ENCODE measurements around the gene LHX1. TPM values are rescaled to one million over a fixed set of nuclear protein-coding genes. Genes with fewer than 3 reads are reported as not detected.

Gene LHX1
- polyA plus RNA-seq, 1 of the 3 experiments (the other 2 are of a cell fraction) = not detected

- H3K27me3 ChIP-seq (ENCODE audit: insufficient read depth) = no peaks in the 10 kb centered on the region
- no peak overlapping the region for H3K9ac ChIP-seq
- H4K20me1 ChIP-seq (ENCODE audit: insufficient read depth) = peaks cover 6% of the 10 kb centered on the region; the same call in 1 of the 2 replicates
- no peaks in the 10 kb centered on the region for H3K9me3 ChIP-seq
- H3K4me2 ChIP-seq = no peak overlapping the region
- peaks cover 49% of the 10 kb centered on the region; the same call in 1 of the 2 replicates for H3K79me2 ChIP-seq (ENCODE audit: insufficient read depth)
- peaks cover 0 to 20% of the 10 kb centered on the region in 2 experiments; a peak in 2 of 4 replicates for H3K4me1 ChIP-seq (ENCODE audit: control insufficient read depth in 1 of 2, insufficient read depth in 2 of 2, low read depth in 1 of 2, low read length in 1 of 2)
- no peaks in the 10 kb centered on the region for H3K9me2 ChIP-seq
- WGBS (ENCODE audit: low lambda C conversion rate) = 95% methylated on average over 2 of the region's 2 CpGs
- TF ChIP-seq GATA2 (CRISPR knock-in tag; IDR thresholded peaks at IDR 0.05) (no peak), RXRA (IDR thresholded peaks at IDR 0.05; ENCODE audit: borderline replicate concordance, low read depth) (no peak), MAX (IDR thresholded peaks at IDR 0.05; ENCODE audit: low read depth) (no peak), FOXJ3 (CRISPR knock-in tag; IDR thresholded peaks at IDR 0.05) (no peak), FOSL2 (IDR thresholded peaks at IDR 0.05; ENCODE audit: borderline replicate concordance, low read depth) (no peak), GABPA (IDR thresholded peaks at IDR 0.05; ENCODE audit: low read depth) (no peak), POLR2AphosphoS5 (IDR thresholded peaks at IDR 0.05; ENCODE audit: low read depth, low read length) (no peak), ELF1 (IDR thresholded peaks at IDR 0.05) (no peak), MEF2A (IDR thresholded peaks at IDR 0.05; ENCODE audit: borderline replicate concordance, low read depth) (no peak), IRF3 (IDR thresholded peaks at IDR 0.05; ENCODE audit: low read depth, low read length) (no peak), PBX3 (IDR thresholded peaks at IDR 0.05) (no peak), EZH2phosphoT487 (IDR thresholded peaks at IDR 0.05; ENCODE audit: borderline replicate concordance, low read depth) (no peak), TEAD4 (IDR thresholded peaks at IDR 0.05; ENCODE audit: borderline replicate concordance, insufficient read depth) (no peak), CTCF (IDR thresholded peaks at IDR 0.05) (no peak), RCOR1 (IDR thresholded peaks at IDR 0.05; ENCODE audit: low read length) (no peak), SMC3 (IDR thresholded peaks at IDR 0.05; ENCODE audit: low read depth, low read length) (no peak)
- peaks cover 3% of the 10 kb centered on the region for H3F3A ChIP-seq (replicated peaks; ENCODE audit: insufficient read depth)
- DNase-seq = no peak
- H3K4me3 ChIP-seq (ENCODE audit: low read depth in 2 of 2, low read length in 1 of 2) = no peak overlapping the region
- POLR2A ChIA-PET = no interaction called here
- no peak overlapping the region for H2AFZ ChIP-seq (ENCODE audit: low read depth)
- H3K36me3 ChIP-seq (replicated peaks in 1 of 2; ENCODE audit: control insufficient read depth in 1 of 2, insufficient read depth in 2 of 2, low read length in 1 of 2) = peaks cover 9 to 19% of the 10 kb centered on the region in 2 experiments
- CTCF ChIA-PET = interaction anchor here (1.1 to 2.3 kb wide), 2 partner anchors 70 to 114 kb away, joined by 3 to 6 read pairs; no protein-coding TSS in a partner anchor
- H3K27ac ChIP-seq (ENCODE audit: low read depth in 2 of 2, low read length in 1 of 2) = no peak overlapping the region
Measured at GRCh38 chr17:36977568-36977967, 40.3 kb downstream of the LHX1 start.
